Left forelimb (tissue), 1 donor: Measurements from ENCODE around the gene ANKS6.

Experiments
- DNase-seq: peaks from one replicate; pipeline ENCODE4 v3.0.0-alpha.2; 2018; ENCODE audit warnings: low spot score

The ANKS6 gene

DNA sequence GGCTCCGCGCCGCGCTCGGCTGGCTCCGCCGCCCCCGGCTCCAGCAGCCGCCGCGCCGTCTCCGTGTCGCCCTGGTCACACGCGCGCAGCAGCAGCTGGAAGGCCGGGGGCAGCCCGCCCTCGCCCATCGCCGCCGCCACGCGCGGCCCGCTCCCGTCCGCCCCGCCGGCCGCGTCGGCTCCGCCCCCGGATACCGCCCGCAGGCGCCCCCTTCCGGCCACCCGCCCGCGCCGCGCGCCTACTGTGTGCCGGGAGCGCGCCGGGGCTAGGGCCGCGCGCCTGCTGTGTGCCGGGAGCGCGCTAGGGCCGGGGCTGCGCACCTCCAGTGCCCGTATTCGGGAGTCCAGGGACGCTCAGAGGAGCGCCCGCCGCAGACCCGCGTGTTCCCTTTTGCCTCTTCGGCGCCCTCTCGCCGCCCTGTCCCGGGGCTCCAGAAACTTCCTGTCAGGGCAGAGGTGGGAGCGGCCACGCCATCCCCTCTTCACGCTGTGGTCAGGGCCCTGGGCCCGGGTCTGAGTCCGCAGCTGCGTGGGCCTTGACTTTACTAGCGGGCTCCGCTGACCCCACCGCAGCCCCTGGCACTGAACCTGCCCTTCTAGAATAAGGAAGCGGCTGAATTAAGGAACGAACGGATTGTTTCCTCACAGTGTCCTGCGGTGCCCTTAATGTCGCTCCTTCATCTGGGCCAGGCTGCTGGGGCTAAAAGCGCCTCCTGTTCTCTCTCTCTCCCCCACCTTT, at the start of gene ANKS6:
Gene ANKS6, minus strand, starts transcription at position 192 of the 738 bp plus-strand sequence. Its CDS starts 64 bp downstream, at position 128.
- peak; percentile 89 for DNase-seq

DNA sequence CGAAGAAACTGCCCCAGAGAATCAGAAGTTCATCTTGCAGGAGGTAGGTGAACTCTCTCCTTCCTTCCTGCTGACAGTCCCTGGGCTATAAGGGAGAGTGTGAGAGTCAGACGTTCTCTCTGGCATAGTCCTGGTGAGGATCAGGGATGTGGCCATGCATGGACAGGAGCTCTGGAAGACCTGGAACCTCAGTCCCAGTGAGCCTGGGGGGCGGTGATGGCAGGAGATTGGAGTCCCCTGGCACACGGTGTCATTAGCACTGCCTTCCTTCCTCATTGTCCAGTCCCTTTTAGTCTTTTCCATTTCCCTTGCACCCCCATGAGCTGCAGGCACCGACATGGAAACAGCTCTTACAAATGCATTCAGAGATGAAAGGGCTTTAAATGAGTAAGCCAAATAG, 49.7 kb upstream of the ANKS6 start:
- no peak for DNase-seq

DNA sequence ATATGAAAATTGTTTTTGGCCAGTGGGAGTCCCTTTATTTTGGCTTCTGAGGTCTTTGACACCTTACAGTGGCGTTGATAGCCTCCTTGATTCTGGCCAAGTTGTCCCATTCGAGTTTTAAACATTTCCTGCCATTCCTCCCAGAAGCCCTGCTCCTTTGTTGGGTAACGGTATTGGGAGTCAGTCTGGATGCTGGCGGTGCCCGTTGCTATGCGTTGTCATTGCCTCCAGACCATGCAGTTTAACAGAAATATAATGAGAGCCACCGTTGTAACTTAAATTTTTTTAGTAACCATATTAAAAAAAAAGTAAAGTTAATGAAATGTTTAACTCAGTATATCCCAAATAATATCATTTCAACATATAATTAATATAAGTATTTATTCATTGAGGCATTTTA, 46.2 kb upstream of the ANKS6 start:
- DNase-seq: no peak

GRCh38 chr9:98839724-98840123, 43.4 kb upstream of the ANKS6 start:
- no peak for DNase-seq

- no peak for DNase-seq
These were observed 42.7 kb upstream of the ANKS6 start for GRCh38 chr9:98838868-98839565.

DNA sequence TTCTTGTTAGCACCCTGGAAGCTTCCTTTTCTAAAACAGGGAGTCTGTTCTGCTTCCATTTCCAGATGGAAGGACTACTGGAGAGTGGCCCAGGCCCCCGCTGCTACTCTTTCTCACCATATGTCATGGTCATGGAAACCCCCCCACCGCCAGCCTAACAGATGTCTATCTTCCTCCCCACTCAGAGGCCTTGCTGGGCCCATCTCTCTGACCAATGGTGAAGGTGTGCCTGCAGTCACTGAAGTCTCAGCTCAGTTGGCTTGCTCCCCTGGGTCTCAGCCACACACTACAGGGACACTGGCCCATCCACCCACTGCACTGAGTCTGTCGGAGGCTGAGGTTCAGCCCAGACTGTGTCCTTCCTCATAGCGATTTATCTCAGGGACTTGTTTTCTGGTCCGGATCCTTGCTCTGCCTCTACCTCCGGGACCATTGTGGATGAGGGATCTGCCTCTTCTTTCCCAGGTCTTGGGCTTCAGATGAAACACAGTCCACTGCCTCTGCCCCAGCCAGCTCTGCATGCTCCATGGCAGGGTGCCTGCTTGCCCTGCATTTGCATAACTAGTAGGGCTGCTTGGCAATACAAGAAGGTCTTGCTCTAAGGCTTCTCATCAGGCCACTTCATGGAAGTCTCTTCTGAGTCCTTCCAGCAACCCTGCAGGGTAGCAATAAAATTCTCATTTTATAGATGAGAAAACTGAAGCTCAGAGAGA, 42.0 kb upstream of the ANKS6 start:
- DNase-seq: no peak

GRCh38 chr9:98837516-98837915, 41.2 kb upstream of the ANKS6 start:
- no peak for DNase-seq

DNA sequence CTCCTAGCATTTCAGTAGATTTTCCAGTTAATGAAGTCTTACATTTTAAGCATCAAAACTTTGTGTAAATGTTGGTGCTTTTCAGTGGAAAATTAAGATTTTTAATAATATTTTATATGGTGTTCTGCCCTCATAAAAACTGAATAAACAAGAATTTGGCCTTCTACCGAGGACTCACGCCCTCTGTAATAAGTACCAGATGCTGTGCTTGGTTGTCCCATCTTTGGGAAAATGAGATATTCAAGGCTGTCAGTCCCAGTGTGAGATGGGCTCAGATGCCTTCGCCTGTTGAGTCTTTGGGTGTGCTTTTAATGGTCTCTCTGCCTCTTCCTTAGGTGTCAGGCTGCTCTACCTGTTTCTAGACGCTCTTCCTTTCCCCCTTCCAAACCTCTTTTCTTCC, 39.9 kb upstream of the ANKS6 start:
- DNase-seq: no peak

DNA sequence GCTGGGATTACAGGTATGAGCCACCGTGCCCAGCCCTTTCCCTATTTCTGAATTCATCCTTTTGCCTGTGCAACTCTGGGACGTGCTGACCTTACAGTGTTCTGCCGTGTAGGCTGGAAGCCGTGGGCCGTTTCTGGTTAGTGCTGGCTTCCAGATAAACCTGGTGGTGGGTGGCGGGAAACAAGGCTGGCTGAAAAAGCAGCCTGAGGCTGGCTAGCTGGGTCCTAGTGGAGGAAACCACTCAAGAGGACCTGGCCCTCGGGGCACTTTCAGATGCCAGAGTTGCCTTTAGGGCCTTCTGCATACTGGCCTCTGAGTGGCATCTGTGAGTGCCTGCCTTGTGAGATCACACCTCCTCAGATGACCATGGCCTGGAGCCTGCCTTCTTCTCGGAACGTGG, 38.0 kb upstream of the ANKS6 start:
- DNase-seq: no peak

DNA sequence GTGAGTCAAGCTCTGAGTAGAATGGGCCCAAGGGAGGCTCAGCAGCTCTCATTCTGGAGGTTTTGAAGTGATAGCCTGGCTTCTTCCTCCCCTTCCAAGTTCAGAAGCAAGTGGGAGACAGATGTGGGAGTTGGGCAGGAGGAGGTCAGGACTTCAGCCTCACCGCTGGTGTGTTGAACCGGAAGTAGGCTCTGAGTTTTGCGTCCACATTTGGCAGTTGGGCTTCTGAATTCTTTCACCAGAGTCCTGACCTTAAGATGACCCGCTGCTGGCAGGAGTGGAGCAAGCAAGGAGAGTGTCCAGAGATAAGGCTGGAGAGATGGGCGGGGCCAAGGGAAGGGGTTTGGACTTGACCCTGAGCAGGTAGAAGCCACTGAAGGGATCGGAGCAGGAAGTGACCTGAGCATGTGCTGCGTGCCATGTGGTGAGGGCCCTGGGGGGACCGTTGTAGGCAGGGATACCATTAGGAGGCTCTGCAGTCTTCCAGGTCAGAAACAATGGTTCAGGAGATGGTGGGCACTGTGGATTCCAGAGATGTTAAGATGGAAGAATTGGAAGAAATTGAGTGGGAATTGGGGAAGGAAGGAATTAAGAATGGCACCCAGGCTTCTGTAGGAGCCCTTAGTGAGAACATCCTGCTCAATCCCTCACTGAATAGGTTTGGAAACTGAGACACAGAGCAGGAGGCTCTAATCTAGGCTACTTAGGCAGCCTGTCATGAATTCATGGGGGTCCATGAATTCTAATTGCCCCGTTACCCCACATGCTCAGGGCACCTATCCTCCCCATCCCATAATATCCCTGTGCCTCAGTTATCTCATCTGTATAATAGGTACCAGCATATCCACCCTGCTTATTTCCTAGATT, 37.0 kb upstream of the ANKS6 start:
- DNase-seq: no peak

GRCh38 chr9:98832768-98833089, 36.4 kb upstream of the ANKS6 start:
- DNase-seq: no peak

DNA sequence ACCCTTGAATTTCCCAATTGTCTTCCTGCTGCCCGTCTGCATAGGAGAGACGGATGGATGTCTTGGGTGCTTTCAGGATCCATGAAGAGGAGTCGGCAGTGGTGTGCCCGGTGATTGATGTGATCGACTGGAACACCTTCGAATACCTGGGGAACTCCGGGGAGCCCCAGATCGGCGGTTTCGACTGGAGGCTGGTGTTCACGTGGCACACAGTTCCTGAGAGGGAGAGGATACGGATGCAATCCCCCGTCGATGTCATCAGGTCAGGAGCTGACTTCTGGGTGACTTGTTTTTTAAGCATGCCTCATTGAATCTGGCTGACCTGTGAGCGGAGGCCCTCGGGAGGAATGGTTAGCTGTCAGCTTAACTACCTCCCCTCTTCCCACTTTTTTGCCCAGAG, 35.3 kb upstream of the ANKS6 start:
- DNase-seq: no peak

GRCh38 chr9:98830554-98830953, 34.2 kb upstream of the ANKS6 start:
- no peak for DNase-seq

DNA sequence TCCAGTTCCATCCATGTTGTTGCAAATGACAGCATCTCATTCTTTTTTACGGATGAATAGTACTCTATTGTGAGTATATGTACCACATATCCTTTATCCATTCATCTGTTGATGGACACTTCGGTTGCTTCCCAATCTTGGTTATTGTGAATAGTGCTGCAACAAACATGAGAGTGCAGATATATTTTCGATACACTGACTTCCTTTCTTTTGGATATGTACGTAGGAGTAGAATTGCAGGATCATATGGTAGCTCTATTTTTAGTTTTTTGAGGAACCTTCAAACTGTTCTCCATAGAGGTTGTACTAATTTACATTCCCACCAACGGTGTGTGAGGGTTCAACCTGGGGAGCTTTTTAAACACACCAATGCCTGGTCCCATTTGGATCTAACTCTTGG, 33.4 kb upstream of the ANKS6 start:
- DNase-seq: no peak

DNA sequence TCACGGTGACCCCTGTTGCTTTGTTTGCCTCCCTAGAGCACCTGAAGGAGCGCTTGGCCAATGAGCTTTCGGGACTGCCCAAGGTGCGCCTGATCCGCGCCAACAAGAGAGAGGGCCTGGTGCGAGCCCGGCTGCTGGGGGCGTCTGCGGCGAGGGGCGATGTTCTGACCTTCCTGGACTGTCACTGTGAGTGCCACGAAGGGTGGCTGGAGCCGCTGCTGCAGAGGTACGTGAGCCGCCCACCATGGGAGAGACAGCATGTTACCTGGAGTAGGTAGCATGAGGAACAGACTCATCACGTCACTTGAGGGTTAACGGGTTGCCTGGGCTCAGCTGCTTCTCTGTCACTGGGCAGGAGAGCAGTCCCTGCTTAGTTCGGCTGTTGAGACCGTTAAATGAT, 30.4 kb upstream of the ANKS6 start:
- DNase-seq: no peak

- no peak for DNase-seq
These were observed 29.1 kb upstream of the ANKS6 start for GRCh38 chr9:98825414-98825813.

- DNase-seq: no peak
These were observed 27.4 kb upstream of the ANKS6 start for GRCh38 chr9:98823666-98824334.

- no peak for DNase-seq
These were observed 26.3 kb upstream of the ANKS6 start for GRCh38 chr9:98822661-98823060.

DNA sequence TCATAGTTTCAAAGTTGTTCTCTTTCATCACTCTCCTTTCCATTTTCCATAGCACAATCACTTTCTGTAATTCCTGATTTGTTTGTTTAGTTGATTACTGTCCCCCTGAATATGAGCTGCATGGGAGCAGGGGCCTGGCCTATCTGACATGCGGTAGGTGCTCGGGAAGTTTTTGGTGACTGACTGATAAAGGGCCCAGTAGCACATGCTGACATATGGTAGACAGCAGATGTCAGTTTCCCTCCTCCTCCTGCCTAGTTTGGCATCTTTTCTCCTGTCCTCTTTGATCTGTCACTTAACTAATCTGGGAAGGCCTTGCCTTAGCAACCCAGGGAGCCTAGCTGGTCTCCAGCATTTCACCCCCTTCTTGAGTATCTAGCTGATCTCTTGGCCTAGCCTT, 25.5 kb upstream of the ANKS6 start:
- no peak for DNase-seq

DNA sequence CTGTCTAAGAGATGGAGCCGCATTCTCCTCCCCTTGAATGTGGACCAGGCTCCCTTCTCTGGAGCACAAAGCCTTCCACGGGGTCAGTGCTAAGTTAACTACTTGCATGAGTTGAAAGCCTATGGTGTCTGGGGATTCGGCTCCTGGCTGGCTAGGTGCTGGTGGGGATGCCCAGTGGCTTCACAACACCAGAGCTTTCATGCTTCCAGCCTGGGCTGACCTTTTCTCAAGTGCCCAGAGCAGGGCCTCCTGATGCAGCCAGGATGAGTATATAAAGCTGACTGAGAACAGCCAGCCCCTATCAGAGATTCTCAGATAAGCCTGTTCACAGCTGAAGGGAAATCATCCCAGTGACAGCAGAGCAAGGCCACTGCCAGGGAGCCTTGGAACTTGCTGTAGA, 22.9 kb upstream of the ANKS6 start:
- no peak for DNase-seq

DNA sequence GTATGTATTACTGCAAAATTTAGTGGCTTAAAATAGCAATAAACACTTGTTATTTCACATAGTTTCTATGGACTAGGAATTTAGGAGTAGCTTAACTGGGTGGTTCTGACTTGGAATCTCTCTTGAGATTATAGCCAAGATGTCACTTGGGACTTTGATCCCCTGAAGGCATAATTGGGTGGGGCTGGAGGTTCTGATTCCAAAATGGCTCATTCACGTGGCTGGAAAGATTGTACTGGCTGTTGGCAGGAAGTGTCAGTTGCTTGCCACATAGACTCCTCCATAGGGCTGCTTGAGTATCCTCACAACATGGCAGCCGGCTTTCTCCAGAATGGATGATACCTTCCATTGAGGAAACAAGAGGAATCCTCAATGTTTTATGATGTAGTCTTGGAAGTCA, 22.4 kb upstream of the ANKS6 start:
- DNase-seq: no peak
